CD4-positive, alpha-beta T cell treated with Interferon alpha-2 for 1 hour (primary cell): Measurements from ENCODE around the gene MOV10L1.
"Not testable (repeated sequence)": the region's sequence is repeated elsewhere in the genome, so short reads cannot be mapped to it uniquely, and the experiment has no call there.

Source experiments
- DNase-seq, 2 donors: peaks; one replicate each; pipeline ENCODE4 v3.0.0-alpha.2; 2020 to 2022

Gene MOV10L1

GRCh38 chr22:50161508-50162390, 71.9 kb downstream of the MOV10L1 start:
- DNase-seq, result no peak

GRCh38 chr22:50162391-50162956, 72.7 kb downstream of the MOV10L1 start:
- no peak for DNase-seq

DNA sequence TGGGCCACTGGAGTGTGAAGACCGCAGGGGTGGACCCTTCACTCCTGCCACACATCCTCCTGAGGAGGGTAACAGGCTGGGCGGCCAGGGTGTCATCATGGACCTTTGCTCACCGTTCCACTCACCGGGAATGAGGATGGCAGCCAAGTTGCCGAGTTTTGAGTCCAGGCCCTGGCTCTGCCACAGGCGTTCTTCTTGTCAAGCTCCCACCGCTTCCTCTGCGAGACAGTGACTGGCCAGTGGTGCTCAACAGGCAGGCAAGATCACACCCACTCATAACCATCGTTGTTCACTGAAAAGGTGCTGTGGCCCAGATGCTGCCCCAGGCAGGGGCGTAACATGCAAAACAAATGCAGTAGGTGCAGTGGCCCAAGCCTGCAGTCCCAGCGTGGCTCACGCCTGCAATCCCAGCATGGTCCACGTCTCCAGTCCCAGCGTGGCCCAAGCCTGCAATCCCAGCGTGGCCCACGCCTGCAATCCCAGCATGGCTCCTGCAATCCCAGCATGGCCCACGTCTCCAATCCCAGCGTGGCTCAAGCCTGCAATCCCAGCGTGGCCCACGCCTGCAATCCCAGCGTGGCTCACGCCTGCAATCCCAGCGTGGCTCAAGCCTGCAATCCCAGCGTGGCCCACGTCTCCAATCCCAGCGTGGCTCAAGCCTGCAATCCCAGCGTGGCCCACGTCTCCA, 75.8 kb downstream of the MOV10L1 start:
- DNase-seq, result no peak

DNA sequence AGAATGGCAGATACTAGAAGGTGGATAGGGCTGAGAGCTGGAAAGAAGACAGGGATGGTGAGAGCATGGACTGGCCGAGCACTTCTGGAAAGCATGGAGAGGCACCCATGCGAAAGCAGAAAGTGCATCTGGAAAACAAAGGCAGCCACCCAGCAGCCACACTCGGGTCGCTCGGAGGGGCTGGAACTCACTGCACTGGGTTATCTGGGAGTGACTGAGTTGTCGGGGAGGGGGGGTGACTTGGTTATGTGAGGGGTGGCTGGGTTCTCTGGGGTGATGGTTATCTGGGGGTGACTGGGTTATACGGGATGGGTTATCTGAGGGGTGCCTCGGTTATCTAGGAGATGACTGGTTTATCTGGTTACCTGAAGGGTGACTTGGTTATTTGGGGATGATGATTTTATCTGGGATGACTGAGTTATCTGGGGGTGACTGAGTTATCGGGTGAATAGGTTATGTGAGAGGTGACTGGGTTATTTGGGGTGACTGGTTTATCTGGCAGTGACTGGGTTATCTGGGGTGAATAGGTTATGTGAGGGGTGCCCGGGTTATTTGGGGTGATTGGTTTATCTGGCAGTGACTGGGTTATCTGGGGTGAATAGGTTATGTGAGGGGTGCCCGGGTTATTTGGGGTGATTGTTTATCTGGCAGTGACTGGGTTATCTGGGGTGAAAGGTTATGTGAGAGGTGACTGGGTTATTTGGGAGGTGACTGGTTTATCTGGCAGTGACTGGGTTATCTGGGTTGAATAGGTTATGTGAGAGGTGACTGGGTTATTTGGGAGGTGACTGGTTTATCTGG, 78.1 kb downstream of the MOV10L1 start:
- no peak for DNase-seq

DNA sequence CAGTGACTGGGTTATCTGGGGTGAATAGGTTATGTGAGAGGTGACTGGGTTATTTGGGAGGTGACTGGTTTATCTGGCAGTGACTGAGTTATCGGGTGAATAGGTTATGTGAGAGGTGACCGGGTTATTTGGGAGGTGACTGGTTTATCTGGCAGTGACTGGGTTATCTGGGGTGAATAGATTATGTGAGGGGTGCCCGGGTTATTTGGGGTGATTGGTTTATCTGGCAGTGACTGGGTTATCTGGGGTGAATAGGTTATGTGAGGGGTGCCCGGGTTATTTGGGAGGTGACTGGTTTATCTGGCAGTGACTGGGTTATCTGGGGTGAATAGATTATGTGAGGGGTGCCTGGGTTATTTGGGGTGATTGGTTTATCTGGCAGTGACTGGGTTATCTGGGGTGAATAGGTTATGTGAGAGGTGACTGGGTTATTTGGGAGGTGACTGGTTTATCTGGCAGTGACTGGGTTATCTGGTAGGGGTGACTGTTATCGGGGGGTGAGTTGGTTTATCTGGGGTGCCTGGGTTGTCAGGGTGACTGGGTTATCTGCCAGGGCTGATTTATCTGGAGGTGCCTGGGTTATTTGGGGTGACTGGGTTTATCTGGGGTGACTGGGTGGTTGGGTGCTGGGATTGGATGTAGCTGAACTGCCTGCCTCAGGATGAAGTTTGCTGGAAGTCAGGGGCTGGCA, 78.8 kb downstream of the MOV10L1 start:
- DNase-seq, result not testable (repeated sequence)

GRCh38 chr22:50169181-50169759, 79.5 kb downstream of the MOV10L1 start:
- DNase-seq, result no peak

DNA sequence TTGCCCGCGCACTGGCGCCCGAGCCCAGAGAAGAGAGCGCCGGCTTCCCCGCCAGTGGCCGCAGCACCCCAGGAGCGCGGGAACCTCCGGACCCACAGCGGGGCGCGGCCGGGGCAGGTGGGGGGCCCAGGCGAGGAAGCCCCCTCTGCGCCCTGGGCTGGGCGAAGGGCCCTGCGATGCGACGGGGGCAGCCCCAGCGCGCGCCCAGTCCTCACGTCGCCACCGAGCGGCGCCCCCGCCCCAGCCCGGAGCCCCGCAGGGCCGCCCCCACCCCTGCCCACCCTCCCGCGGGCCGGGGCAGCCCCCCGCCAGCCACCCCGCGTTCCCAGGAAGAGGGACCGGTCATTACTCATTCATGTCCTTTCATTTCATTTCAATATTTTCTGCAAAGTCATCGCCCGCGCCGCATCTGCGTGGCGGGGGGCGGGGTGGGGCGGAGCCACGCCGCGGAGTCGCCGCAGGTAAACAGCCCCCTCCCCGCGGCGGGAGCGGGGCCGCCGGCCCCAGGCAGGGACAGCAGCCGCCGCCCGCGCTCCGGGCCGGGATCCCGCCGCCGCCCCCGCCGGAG, 80.1 kb downstream of the MOV10L1 start:
- DNase-seq, result peak; percentile 30 to 38

GRCh38 chr22:50170453-50171318, 80.9 kb downstream of the MOV10L1 start, which contains the start of gene PANX2:
TSS of gene PANX2 (plus strand) at chr22:50170731. CDS start at chr22:50170731, 0 bp downstream.
- DNase-seq, result no peak

DNA sequence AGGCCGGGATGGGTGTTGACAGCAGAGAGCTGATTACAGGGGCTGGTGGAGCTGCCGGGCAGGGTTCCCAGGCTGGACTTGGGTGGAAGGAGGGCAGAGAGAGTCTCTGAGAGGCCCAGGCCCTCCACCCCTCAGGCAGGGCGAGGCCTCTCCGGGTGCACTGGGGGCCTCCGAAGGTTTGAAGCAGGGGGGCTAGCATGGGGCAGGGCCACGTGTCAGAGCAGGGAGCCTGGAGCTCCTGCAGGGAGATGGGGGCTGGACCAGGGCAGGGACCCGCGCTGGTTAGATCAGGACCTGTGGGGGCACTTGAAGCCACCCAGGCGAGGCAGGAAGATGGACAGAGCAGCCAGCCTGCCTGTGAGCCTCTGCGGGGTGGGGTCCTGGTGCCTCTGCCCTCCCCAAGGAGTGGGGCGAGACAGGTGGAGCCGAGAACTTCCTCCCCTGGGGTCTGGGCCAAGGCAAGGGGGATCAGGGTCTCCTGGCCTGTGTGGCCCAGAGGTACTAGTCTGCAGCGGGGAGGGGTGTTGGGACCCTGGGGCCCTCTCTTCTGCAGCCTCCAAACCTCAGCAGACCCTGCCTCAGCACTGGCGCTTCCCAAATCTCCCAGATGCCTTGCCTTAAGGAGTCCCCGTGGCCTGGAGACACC, 81.6 kb downstream of the MOV10L1 start:
- no peak for DNase-seq

DNA sequence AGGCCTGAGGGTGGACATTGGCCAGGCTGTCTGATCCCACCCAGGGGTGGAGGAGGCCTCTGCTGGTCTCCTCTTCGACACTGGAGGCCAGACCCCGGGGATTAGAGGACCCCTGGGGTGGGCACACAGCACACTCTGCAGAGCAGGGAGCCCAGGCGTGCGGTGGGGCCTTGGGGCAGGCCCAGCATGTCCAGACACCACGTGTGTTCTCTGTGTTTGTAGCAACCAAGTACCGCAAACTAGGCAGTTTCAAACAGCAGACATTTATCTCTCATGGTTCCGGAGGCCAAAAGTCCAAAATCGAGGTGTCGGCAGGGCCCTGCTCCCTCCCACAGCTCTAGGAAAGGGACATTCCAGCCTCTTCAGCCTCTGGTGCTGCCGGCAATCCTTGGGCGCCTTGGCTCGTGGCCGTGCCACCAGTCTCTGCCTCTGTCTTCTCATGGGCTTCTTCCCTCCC, 82.2 kb downstream of the MOV10L1 start:
- DNase-seq, result no peak

GRCh38 chr22:50173311-50173982, 83.6 kb downstream of the MOV10L1 start:
- no peak for DNase-seq

GRCh38 chr22:50173983-50174355, 84.2 kb downstream of the MOV10L1 start:
- DNase-seq, result no peak

GRCh38 chr22:50174382-50175190, 84.8 kb downstream of the MOV10L1 start:
- DNase-seq, result no peak

DNA sequence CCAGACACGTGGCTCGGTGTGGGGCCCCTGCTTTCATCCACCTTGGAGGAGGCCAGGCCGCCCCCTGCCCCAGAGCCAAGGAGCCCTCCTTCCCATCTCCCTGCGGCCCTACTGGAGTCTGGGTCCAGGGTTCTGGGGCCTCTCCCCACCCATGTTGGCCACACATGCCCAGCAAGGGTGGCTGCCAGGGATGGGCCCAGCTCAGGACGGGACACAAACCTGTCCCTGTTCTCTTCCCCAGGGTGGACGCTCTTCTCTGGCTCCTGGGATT, 85.3 kb downstream of the MOV10L1 start:
- no peak for DNase-seq

GRCh38 chr22:50175921-50176849, 86.4 kb downstream of the MOV10L1 start:
- DNase-seq, result no peak

GRCh38 chr22:50176850-50177536, 87.2 kb downstream of the MOV10L1 start:
- no peak for DNase-seq
